Suprapubic skin (tissue), 3 donors: ENCODE measurements around the gene C6orf141.

ENCODE experiments used
- CTCF ChIP-seq, 2 donors: fragments of 200-600 bp in 1 of 2; fragments of 450-650 bp in 1 of 2; sonication (generic) in 1 of 2; IDR thresholded peaks; one replicate each; pipeline ENCODE4 v1.5.1; 2016 to 2019; ENCODE audit warnings: antibody characterized with exemption in 2 of 2, mild to moderate bottlenecking in 1 of 2, moderate library complexity in 1 of 2
- POLR2A ChIP-seq, 2 donors: fragments of 450-650 bp; IDR thresholded peaks; one replicate each; pipeline ENCODE4 v1.6.1; 2017; ENCODE audit warnings: antibody characterized with exemption in 2 of 2, mild to moderate bottlenecking in 2 of 2, moderate library complexity in 2 of 2

GRCh38 chr6:49558238-49558637 is 7.8 kb downstream of the C6orf141 start:
- no peak for TF ChIP-seq CTCF (IDR thresholded peaks at IDR 0.05)
- TF ChIP-seq POLR2A (IDR thresholded peaks at IDR 0.05), result no peak
